ENCODE data around the gene POPDC2.

Gene POPDC2

GRCh38 chr3:119669906-119670570, 9.6 kb upstream of the POPDC2 start:
- DNase-seq: no peak

- DNase-seq: no peak
These were observed 5.7 kb upstream of the POPDC2 start for GRCh38 chr3:119665954-119666559.

GRCh38 chr3:119664850-119665379, 4.5 kb upstream of the POPDC2 start:
- no peak for DNase-seq

GRCh38 chr3:119664370-119664769, 4.0 kb upstream of the POPDC2 start:
- DNase-seq: no peak

DNA sequence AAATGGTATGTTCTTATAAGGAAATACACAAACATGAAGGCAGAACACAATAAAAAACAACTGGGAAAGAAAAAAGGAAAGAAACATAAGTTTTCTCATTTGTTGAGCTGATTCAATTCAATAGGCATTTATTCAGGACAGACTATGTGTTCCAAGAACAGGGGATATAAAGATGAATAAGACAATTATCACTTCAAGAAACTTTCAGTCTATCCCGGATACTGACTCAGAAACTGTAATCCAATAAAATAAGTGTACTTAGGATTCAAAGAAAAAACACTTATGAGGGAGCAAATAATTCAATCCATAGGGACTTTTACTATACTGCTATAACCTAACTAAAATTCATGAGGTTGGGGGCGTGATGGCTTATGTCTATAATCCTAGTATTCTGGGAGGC, 3.5 kb upstream of the POPDC2 start:
- DNase-seq: no peak

- no peak for DNase-seq
These were observed 2.4 kb upstream of the POPDC2 start for GRCh38 chr3:119662604-119663373.

DNA sequence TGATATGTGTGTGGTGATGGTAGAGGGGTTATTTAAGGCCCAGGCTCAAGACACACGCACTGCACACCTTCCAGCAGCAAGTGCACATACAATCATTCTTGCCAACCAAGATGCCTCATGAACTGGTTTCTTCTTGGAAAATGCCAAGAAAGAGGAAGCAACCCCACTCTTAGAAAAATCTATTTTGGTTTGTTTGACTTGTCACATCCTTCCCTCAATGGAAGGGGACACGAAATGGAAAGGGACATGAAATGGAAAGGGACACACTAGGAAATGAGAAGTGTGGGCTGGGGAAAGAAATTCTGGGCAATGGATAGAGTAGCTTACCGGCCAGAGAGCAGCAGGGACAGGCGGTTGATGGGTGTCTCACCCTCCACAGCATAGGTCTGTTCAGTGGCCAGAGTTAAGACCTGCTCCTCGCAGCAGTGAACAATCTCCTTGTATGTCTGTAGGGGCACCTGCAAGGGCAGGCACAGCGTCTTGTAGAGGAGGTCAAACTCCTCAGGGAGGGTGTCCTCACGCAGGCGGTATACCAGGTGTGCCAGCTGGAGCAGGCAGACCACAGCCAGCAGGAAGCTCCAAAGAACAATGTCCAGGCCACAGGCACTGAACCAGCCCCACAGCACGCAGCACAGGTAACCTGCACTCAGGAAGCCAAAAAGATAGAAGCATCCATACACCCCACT, 640 bp downstream of the POPDC2 start:
- no peak for DNase-seq

DNA sequence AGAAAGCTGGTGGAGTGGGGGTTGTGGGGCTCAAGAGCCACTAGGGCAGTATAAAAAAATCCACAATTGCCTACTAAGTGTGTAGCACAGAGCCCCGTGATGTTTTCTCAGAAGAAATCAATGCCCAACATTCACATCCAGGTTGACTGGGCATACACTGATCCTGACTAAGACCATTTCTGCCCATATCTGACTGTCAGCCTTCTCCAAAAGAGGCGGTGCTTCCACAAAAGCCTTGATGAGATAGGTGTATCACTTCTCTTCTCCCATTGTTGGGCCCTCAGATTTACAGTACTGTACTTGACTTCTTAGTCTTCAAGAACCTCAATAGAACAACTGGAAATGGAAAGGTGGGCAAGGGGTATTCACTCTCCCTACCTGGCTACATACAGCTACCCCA, 1.4 kb downstream of the POPDC2 start:
- DNase-seq: no peak

GRCh38 chr3:119657887-119658702, 2.3 kb downstream of the POPDC2 start:
- no peak for DNase-seq

DNA sequence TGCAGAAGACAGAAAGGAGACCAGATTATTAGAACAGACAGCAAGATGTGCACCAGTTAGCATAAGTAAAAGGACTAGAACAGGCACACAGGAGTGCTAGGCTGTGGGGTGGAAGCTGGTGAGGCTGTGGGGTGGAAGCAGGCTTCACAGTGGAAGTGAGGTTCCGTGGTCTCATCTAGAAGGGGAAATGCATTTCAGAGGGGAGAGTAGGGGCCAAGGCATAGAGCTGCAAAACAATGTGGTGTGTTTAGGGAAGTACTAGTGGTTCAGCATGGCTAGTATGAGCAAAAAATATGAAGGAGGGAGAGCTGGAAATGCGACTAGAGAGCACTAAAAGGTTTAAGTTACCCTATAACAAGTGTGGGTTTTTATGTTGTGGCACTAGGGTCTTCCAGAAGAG, 6.5 kb downstream of the POPDC2 start:
- no peak for DNase-seq

DNA sequence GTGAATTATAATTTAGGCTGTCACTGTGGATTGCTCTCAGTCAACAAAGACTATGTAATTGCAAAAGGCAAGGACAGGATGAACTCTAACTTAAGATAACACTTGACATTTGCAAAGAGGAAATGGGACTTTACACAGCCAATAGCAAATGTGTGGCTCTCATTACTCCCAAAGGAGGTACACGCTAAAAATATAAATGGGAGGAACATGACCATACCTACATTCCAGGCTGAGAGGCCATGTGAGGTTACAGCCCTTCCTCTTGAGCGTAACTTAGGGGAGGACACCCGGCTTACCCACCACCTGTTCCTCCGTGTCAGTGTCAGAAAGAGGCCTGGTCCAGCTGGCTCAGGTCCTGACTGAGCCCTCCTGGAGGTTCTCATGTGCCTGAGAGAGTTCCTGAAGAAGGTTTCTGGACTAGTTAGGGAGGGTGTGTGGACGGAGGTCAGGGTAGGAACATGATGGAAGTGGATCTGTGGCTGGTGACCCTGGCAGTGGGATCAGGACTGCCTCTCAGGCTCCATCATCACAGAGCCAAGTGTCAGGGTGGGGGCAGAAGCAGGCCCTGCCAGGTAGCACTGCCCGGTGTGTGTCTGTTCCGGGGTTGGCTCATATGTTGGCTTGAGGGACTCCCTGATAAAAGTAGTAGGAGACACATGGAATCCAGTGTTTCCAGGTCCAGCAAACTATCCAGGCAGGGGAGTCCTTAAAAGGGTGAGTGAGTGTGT, 7.9 kb downstream of the POPDC2 start:
- DNase-seq: no peak

DNA sequence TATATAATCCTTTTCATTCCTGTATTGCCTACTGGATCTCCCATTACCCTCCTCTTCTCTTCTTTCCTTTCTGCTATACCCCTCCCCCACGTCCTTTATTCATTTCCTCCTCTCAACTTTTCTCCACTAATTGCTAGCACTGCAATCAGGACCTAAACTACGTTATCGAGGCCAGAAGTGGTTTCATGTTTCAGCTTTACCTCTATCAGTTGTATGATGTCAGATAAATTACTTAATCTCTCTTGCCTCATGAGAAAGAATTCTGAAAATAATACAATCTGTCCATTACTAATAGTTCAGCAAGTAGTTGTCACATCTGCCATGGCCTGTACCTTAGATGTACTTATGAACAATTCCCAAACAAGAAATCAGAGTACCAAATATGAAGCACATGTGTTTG, 10.6 kb downstream of the POPDC2 start:
- peak; percentile 4 for DNase-seq

DNA sequence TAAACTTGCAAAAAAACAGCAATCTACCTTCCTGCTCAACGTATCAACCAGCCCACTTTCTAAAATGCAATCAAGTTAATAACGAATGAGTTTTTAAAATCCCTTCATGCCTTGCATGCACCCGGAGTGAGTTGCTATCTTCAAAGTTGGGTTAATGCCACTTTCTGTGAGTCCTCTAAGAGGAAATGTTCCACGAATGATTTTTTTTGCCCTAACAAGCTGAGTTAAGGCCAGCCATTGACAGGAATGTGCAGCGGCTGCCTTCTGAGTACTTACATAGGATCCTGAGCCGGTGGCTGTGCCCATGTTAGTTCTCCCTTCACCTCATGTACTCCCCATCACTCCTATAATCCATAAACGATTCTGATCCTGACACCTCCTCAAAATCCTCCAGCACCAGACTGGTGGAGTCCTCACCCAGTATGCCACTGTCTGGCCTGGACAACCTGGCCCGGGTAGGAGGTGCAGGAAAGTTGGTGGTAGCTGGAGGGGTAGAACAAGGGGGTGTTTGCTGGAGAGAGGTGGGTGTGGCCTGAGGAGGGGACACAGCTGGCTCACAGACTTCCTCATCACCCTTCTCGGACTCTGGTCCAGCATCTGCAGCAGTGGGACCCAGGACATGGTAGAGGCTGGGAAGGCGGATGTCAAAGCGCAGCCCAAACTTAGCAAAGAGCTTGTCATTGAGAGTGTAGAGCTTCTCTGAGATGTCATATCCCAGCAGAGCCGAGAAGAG, 12.4 kb downstream of the POPDC2 start:
- no peak for DNase-seq

- DNase-seq: no peak
These were observed 13.2 kb downstream of the POPDC2 start for GRCh38 chr3:119647171-119647570.

- no peak for DNase-seq
These were observed 14.6 kb downstream of the POPDC2 start for GRCh38 chr3:119645813-119646212.

DNA sequence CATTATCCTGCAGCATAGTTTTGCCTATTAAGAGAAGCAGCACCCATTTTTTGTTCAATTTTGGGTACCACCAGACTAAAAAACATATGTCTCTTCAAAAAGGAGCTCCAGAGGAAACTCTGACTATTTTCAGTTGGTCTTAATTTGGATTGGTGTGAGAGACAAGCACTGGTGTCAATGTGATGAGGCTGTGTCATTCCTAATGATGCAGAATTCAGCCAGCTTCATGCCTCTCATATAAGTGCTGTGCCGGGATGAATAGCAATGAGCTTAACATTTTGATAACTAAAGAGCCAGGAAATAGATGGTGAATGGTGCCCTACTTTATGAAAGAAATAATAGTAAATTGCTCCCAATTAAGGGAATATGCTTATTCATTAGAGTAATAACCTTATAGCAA, 15.9 kb downstream of the POPDC2 start:
- DNase-seq: no peak

GRCh38 chr3:119643528-119643927, 16.9 kb downstream of the POPDC2 start:
- DNase-seq: no peak

DNA sequence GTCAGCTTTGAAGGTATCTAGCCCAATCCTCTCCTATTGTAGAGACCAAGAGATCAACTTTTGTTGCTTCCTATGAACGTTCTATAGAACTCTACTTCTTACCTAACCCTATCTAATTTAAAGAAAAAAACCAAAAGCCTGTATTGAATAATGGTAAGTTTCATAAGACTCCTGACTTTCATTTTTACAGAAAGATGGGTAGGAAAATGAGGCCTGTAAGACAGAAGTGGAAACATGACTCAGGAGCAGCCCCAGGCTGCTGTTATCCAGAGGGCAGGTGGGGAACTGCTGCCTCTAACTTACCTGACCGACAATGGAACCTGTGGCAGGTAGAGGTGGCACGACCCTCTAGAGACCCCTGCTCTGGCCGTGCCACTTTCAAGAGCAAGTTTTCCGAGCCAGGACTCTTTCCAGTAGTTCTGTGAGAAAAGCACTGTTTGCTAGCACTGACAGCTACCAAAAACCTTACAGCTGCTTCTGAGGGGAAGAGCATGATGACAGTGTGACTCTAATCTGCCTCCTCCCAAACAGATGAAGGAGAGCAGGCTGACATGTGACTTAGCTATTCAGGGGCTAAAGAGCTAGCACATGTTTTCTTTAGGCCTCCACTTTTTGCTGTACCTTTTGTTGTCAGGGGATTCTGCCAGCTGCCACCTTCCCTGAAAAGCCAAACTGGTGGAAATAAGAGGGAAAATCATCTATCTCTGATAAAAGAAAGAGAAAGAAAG, 17.5 kb downstream of the POPDC2 start:
- DNase-seq: no peak

GRCh38 chr3:119641416-119641815, 19.0 kb downstream of the POPDC2 start:
- DNase-seq: no peak
